A204.1 (cell line): ENCODE results near the gene BCL6.

Source experiments
- FAIRE-seq: peaks from 2 replicates; lab custom pipeline; 2012; peaks lifted over from hg19 to GRCh38; lab: Jason Lieb, UNC

The BCL6 gene

DNA sequence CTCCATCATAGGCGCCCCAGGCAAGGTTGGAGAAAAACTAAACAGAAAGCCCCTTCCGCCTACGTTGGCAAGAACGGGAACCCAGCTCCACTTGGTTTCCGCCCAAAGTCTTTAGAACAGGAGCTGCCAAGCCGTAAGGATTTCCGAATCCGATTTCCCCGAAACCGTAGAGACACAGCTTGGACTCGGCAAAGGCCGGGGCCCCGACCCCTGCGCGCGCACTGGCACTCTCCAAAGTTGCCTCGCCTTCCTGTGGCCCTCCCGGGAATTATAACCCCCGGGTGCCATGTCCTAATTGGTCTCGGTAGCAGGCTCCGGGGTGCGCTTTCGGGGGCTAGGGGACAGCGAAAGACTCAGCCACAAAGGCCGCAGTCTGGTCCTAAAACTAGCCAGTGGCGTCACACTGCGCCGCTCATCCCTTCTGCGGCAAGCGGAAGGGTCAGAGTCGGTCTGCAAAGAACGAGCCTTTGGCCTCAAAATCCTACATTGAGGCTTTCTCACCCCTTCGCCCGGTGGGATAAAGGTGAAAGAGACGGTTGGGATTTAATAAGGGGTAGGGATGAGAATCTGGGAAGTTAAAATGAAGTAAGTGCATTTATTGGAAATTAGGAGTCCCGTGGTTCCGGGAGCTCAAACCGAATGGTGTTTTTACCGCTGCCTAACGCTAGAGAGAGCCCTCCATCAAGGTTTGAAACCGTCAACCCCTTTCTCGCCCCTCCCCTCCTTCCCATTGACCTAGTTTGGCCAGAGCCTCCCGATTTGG is 6.8 kb downstream of the BCL6 start:
- peak; percentile 79 for FAIRE-seq

DNA sequence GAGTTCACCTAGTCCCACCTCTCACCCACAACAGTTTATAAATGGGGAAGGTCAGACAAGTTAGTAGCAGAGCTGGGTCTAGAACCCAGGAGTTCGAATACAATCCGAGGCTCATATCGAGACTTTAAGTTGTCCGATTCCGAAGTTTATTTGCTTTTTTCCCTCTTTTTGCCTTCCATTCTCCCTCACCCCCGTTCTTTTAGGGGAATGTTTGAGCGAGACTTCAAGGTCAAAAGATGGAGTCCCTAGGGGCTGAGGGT is 7.3 kb downstream of the BCL6 start:
- FAIRE-seq, result no peak

DNA sequence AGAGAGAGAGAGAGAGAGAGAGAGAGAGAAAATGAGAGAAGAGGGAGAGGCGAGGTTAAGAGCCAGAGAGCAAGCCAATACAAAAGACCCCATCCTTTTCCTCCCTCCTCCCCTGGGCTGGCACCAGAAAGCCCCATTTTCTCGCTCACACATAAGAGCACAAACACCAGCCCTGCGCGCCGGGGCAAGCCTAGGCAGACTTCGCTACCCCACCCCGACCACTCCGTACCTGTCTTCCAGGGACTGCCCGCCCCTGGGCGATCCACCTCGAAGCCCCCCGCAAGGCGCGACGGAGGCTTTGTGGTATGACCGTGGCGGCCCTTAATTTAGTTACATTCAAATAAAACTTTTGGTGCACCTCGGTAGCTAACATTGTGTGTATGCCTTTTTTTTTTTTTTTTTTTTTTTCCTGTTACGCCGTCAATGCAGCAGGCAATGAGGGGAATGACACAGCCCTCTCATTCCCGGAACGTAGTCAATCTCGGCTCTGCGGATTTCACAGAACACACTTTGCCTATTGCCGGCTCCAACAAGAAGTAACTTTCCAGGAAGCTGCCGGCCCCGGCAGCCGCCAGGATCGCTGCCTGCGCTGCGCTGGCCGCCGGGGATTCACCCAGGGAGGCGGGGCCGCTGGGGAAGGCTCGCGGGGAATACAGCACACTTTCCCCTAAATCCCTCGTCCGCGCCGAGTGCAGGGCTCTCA is 7.7 kb downstream of the BCL6 start:
- no peak for FAIRE-seq

DNA sequence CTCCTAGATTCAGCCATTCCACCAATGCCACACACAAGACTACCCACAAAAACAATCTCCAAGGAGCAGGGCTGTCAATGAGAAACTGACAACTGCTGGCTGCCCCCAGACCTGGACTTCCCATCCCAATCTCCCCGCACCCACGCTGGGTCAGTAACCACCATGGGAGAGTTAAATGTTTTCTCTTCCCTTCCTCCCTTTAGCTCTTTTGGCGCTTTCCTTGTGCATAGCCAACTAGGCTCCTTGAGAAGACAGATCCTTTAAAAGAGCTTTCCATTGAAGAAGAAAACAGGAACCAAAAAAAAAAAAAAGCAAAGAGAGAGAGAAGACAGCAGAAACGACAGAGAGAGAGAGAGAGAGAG is 8.3 kb downstream of the BCL6 start:
- FAIRE-seq, result no peak

DNA sequence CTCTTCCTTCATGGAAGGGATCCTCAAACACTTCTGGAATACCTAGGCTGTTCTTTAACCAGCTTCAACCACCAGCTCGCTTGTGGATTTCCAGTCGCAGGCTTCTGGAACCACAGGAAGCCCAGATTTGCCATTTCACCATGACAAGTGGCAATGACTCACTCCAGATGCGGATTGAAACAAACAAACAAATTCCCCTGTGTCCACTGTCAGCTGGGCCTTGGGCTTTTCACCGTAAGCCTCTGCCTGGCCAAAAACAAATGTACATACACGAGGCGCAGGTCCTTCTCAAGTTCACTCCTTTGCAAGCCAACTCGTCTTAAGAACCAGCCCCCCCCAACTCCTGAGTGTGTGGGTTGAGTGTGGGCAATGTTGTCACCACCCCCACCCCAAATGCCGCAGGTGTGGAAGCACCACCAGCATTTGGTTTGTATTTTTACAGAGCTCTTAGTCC is 8.8 kb downstream of the BCL6 start:
- no peak for FAIRE-seq

DNA sequence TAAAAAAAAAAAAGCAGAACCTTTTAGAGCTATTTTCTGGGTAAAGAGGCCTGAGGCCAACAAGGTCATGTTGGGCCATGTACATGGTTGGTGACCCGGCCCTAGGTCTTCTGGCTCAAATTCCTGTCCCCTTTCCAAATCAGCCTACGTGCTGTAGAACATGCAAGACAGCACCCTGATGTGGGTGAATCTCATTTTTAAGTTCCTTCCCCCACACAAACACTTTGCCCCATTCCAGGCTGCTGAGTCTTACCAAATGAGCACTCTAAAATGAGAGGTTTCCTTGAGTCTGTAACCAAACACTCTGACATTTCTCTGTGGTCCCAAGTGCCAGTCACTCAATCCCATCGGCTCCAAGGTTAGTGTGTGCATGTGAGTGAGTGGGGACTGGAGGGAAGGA is 9.4 kb downstream of the BCL6 start:
- no peak for FAIRE-seq

DNA sequence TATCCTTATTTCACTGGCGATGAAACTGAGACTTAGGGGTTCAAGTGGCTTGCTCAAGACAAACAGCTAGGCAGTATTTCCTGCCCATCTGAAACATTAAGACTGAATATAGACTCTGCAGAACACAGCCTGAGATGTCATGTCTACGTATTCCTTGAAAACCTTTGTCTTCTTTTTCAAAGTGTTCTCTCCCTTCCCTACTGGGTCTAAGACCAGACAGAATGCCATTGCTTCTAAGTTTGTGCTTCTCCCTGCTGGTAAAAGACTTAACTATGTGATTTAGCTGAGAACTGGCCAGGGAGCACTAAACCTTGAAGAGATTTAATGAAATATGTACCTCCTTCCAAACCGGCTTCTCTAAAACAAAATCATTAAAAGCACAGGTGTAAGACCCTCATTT is 9.9 kb downstream of the BCL6 start:
- no peak for FAIRE-seq

DNA sequence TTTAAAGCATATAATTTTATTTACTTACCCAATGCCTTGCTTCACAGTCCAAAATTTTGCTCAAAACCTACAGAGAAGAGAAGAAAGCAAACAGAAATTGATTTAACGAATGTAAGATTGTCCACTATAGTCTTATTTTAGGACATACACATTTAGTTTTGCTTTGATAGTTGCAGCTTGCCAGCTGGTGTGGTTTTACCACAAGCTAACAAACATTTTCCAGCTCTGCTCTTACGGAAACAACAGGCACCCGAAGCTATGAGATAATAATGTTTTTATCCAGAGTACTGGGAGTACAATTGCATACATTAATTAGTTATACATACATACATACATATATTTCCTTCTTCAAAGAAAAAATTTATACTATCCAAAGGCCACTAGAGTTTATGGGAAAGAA is 10.4 kb downstream of the BCL6 start:
- FAIRE-seq, result no peak

DNA sequence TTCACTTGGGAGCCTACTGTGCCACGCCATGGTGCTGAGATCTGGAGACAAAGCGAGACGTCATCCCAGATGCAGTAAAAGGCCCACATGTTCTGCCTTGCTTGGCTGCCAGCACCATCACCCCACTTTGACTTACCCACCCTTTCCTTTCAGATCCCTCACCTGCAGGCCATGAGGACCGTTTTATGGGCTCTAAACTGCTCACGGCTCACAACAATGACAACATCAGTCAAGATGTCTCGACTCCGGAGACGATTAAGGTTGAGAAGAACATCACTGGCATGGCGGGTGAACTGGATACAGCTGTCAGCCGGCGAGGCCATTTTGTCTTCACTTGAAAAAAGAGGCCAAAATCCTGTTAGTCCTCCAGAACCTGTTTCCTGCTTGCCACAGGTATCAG is 11.9 kb downstream of the BCL6 start:
- no peak for FAIRE-seq

DNA sequence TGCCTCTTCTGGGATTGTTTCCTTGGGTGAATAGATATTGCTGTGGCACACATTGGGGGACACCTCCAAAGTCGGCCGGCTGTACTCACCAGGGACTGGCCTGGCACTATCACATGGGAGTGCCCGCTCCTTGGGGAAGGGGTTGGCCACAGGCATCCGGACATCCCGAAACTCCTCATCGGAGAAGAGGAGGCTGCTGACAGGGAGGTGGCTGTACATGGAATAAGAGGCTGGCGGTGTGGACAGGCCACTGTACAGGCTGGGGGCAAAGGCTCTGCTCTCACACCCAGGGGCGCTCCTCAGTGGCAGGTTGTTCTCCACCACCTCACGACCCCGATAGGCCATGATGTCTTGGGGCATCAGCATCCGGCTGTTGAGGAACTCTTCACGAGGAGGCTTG is 15.7 kb downstream of the BCL6 start:
- no peak for FAIRE-seq

DNA sequence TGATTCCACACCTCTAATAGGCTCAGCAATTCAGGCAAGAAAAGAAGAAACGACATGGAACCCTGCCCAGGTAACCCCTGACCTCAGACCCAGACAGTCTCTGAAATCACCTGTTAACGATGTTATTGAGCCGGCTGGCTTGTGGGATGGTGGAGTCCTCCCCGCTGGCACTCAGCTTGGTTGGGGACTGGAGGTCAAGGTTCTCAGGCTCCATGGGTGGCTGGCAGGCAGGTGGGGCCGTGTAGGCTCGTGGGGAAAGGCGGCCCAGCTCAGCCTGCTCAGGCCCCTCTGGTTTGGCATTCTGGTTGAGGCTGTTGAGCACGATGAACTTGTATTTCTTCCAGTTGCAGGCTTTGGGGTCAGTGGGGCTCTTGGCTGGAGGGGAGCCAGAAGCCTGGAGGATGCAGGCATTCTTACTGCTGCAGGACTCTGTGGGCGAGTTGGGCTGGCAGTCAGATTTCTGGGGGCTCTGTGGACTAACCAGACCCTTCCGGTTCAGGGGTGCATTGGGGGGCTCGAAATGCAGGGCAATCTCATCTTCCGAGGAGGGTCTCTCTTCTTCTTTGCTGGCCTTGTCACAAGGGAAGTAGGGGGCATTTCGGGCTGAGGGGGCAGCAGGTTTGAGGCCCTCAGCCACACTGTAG is 16.2 kb downstream of the BCL6 start:
- no peak for FAIRE-seq

DNA sequence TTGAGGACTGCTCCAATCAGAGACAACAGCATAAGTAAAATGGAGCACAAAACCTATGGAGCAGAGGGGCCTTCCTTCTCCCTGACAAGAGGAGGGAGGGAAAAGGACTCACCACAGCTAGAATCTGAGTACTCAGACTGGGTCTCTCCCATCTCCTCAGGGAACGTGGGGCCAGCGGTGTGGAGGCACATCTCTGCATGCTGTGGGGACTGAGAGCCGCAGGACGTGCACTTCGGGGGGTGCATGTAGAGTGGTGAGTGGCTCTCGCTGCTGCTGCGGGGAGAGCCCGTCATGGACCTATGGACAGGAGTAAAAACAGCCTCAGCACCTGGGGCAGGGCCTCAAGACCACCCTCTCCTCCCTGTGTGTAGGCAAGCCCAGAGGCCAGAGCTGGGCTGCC is 17.0 kb downstream of the BCL6 start:
- no peak for FAIRE-seq

DNA sequence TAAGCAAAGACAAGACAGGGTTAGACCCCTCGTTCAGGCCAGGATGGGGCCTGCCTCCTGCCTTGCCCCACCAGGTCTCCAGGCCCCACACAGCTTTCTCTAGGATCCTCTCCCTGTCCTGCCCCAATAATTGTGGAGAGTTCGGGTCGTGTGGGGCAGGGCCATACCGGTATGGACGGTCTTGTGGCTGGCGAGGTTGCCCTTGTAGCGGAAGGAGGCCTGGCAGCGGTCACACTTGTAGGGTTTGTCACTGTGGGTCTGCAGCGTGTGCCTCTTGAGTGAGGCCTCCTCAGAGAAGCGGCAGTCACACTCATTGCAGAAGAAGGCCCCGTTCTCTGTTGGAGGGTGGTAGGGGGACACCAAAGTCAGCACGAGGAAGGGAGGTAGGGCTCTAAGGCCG is 18.7 kb downstream of the BCL6 start:
- FAIRE-seq, result no peak

DNA sequence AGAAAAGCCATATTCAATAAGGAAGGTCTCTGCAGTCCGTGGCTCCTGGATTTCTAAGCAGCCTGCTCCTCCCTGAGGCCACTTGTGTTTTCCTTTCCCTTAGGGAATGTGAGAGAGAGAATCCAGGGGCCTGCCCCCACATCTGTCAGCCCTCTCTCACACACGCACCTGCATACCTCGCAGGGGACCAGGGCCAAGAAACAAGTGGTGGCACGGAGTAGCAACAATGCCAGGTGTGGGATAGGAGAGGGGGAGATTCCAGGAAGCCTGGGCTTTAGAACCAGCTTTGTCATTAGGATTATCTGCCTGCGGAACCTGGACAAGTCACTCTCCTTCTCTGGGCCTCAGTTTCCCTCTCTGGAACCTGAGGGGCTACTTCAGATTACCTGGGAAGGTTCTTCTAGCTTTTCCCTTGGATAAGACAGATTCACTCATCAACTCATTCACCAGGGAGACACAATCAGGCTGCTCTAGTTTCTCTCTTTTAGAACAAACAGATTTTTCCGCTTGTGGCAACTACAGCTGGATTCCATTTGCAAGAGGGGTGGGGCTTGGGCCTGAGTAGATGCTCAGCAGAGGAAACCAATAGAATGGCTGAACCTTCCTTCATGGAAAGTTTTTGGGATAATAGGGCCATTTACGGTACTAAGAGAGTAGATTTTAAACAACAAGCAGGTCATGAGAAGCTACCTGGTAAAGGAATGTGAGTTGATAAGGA is 19.5 kb downstream of the BCL6 start:
- no peak for FAIRE-seq

DNA sequence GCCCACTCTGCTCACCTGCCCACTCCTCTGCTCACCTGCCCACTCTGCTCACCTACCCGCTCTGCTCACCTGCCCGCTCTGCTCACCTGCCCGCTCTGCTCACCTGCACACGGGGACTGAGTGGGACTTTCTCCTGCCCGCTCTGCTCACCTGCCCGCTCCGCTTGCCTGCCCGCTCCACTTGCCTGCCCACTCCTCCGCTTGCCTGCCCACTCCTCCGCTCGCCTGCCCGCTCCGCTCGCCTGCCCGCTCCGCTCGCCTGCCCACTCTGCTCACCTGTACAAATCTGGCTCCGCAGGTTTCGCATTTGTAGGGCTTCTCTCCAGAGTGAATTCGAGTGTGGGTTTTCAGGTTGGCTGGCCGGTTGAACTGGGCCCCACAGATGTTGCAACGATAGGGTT is 20.0 kb downstream of the BCL6 start:
- FAIRE-seq, result no peak

DNA sequence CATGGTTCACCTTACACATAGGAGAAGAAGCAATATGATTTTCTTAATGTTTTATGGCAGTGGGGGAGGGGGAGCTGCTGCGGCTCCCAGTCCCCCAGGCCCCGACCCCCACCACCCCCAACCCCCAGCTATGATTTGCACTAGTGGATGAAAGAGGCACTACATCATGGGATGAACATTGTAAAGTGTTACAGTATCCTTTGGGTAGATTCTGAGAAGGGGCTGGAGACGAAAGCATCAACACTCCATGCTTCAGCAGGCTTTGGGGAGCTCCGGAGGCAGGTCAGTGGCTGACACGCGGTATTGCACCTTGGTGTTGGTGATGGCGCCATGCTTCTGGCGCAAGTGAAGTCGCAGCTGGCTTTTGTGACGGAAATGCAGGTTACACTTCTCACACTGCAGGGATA is 23.1 kb downstream of the BCL6 start:
- no peak for FAIRE-seq

DNA sequence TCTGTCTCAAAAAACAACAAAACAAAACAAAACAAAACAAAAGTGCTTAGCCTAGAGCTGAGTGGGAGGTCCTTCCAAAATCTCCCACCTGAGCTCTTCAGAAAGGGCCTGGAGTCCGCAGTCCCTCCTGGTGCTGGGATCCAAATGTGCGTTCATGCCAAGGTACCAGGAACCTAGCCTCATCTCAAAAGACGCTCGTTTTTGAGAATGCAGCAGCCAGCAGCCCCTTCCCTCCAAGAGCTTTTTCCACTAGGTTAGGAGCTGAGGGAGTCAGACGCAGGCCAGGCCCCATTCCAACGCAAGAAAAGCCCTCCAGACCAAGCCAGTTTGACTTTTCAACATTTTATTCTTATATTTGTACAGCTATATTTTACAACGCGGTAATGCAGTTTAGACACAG is 24.2 kb downstream of the BCL6 start:
- FAIRE-seq, result no peak

DNA sequence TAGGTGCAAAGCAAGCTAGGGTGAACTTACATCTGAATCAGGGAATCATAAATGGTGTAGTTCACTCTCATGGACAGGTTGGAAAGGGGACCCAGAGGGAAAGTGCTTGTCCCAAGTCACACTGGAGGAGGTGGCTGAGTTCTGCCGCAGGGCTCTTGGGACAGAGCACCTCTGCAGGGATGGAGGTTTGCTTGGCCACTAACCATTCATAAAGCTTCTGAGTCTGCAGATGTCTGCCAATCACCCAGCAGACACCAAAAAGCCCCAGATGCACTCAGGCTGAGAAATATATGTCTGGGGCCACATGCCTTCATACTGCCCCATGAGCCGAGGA is 25.0 kb downstream of the BCL6 start:
- no peak for FAIRE-seq

DNA sequence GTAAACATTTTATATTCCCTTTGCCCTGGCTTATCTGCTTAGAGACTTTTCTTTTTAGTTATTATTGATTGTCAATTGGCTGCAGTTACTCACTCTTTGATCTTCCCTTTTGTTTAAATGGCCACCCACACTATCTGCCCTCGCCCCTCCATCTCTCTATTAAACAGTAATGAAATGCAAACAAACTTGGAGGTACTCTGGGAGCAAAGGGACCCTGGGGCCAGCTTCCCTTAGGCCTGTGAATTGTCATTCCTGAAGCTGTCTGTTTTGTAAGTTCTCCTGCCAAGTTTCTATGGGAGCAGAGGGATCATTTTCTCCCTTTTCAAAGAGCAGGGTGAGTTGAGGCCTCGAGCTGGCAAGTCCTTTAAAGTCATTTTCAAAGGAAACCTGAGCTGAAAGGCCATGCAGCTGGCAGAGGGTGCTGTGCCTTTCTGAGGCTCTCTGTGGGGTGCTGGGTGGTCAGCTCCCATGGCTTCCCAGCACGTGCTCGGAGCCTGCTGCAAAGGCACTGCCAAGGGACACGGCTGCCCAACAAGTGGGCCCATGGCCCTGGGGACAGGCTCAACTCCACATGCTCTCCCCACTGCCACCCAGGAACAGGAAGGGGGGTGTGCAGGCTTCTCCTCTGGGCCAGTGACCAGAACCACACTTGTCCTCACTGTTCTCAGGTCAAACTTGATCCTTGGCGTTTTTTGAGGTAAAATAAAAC is 25.5 kb downstream of the BCL6 start:
- FAIRE-seq, result no peak

DNA sequence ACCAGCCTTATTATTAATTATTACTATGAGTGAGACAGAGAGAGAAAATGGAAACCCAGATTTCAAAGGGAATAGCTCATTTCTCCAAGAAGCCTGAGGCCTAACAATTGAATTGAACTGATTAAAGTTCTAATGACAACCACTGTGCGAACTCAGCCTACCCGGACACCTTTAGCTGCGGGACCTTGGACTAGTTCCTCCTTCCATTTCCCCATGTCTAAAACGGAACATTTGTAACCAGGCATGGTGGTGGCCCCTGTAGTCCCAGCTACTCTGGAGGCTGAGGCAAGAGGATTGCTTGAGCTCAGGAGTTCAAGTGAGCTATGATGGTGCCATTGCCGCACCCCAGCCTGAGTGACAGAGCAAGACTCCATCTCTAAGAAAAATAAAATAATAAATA is 26.5 kb downstream of the BCL6 start:
- no peak for FAIRE-seq

DNA sequence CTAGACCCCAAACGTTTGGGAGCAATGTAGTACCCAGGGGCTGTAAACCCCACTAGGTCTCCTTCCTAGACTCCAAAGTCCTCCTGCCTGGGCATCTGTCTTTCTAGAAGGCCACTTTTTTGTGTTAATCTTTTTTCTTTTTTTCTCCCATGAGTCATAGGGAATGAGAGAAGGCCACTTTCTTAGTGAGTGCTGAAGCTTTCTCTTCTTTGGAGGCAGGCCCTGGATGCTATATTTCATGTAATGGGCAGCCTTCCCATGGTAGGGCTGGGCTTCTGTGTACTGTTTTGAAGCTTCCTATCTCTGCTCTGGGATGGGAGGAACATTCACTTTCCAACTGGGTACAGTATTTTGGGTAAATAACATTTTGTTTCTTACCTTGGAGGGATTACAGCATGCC is 27.7 kb downstream of the BCL6 start:
- FAIRE-seq, result no peak

DNA sequence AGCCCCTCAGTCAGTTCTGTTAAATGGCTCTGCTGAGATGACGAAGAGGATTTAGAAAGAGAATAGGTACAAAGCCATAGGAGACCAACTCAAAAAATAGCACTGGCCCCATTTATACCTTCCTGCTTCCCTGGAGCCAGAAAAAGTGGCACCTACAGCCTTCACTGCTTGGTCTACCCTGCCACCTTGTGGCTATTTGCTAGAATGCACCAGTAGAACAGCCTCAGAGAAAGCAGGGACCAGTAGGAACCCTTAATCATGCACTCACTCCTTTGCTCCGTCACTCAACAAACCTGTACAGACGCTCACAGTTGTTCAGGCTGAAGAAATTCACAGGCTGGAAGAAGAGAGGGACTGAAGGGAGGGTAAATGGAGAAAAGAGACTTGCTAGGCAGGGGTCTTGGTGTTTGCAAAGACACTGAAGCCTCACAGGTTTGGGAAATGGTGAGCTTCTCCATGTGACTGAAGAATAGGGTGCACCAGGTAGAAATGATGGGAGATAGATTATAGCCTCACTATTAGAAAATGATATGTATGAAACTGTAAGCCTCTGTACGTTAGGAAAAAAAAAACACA is 30.8 kb downstream of the BCL6 start:
- FAIRE-seq, result no peak

DNA sequence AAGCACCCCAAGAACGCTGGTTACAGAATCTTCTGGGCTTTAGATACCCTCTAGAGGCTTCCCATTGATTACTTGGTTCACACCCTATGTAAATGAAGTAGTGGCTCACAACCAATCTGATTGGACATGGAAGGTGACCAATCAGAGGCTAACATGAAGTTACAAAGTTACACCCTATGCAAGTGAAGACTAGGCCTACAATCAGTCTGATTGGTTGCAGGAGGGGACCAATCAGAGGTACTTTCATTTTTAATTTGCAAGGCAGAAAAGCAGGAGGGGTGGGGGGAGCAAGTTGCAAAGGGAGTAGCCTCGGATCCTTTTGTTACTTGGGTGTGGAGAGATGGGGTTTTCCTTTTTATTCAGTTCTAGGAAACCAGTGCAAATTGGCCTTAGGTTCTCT is 31.8 kb downstream of the BCL6 start:
- no peak for FAIRE-seq
